ENCODE measurements around the gene COL8A2. TPM values are rescaled to one million over a fixed set of nuclear protein-coding genes. Genes with fewer than 3 reads are reported as not detected.

Gene COL8A2
- polyA plus RNA-seq, 1 donor from 2014 or later: not detected

GRCh38 chr1:36051821-36052220 is 73.2 kb downstream of the COL8A2 start:
- Histone ChIP-seq H3K27ac (ENCODE audit: low read length) (no peak overlapping the region), H2AFZ (ENCODE audit: low read depth, low read length) (no peak overlapping the region), H3K9ac (ENCODE audit: low read length) (no peak overlapping the region), H3K27me3 (ENCODE audit: insufficient read depth, low read depth, low read length) (no peaks in the 10 kb centered on the region), H3K36me3 (ENCODE audit: insufficient read depth, low read length) (peaks cover 15% of the 10 kb centered on the region), H3K9me3 (ENCODE audit: low read length) (no peaks in the 10 kb centered on the region), H3K9me2 (ENCODE audit: insufficient read depth, low read length) (no peaks in the 10 kb centered on the region), H3F3A (ENCODE audit: insufficient read depth, low read length, poor library complexity, severe bottlenecking) (no peaks in the 10 kb centered on the region), H3K4me2 (ENCODE audit: low read length) (no peak overlapping the region), H3K4me3 (ENCODE audit: low read length) (no peak overlapping the region), H3K79me2 (replicated peaks; ENCODE audit: insufficient read depth, low read length) (no peaks in the 10 kb centered on the region), H4K20me1 (ENCODE audit: insufficient read depth) (no peaks in the 10 kb centered on the region)
- TF ChIP-seq REST (IDR thresholded peaks at IDR 0.05; ENCODE audit: borderline replicate concordance) (no peak), RAD21 (conservative IDR thresholded peaks at IDR 0.05) (no peak), MXI1 (conservative IDR thresholded peaks at IDR 0.05; ENCODE audit: poor library complexity, severe bottlenecking) (no peak), SMC3 (conservative IDR thresholded peaks at IDR 0.05; ENCODE audit: poor library complexity) (no peak)

Other genes with a start within 250 kb of the COL8A2 start
- 13.0 and 15.0 TPM in 2 replicates for gene AGO1, start 242.0 kb downstream of the COL8A2 start, polyA plus RNA-seq
- 9.4 and 10.2 TPM in 2 replicates for gene AGO3, start 194.1 kb downstream of the COL8A2 start, polyA plus RNA-seq
- gene TEKT2, start 41.1 kb downstream of the COL8A2 start, polyA plus RNA-seq: 32.1 and 34.7 TPM in 2 replicates
- 66.7 and 71.5 TPM in 2 replicates for gene ADPRS, start 36.3 kb downstream of the COL8A2 start, polyA plus RNA-seq
- gene TRAPPC3, start 24.3 kb upstream of the COL8A2 start, polyA plus RNA-seq: 236 and 278 TPM in 2 replicates
- gene MAP7D1, start 30.9 kb upstream of the COL8A2 start, polyA plus RNA-seq: 142 and 156 TPM in 2 replicates
- gene THRAP3, start 99.2 kb upstream of the COL8A2 start, polyA plus RNA-seq: 54.4 and 55.8 TPM in 2 replicates
- gene SH3D21, start 181.1 kb upstream of the COL8A2 start, polyA plus RNA-seq: 2.6 and 2.8 TPM in 2 replicates
- 0.25 and 2.1 TPM in 2 replicates for gene EVA1B, start 198.4 kb upstream of the COL8A2 start, polyA plus RNA-seq

All from neural cell (in vitro differentiated cells).